Natural killer cell treated with Interleukin-12 subunit alpha and Interleukin-12 subunit beta and Interleukin-15 and Interleukin-18, amount 100 ng/mL, for 72 hours (primary cell): ENCODE measurements around the gene TCEAL7. TPM values are rescaled to one million over a fixed set of nuclear protein-coding genes. Genes with fewer than 3 reads are reported as not detected.
"Not testable (repeated sequence)": the region's sequence is repeated elsewhere in the genome, so short reads cannot be mapped to it uniquely, and the experiment has no call there.

Experiments used
- ATAC-seq, 2 donors: fragments of 150-1000 bp; cut with Tn5 transposase in 1 of 2; sonication (Bioruptor Pico), chemical (Tn5 transposase) in 1 of 2; 2 replicates each; pipeline ENCODE4 v1.10.0; 2021
- DNase-seq: peaks from one replicate; pipeline ENCODE4 v3.0.0; 2022; ENCODE audit warnings: low spot score
- H3K27ac Mint-ChIP-seq, 2 donors: 1 replicate in 1 of 2; 2 replicates in 1 of 2; pipeline ENCODE4 v1.8.0; 2022; ENCODE audit warnings: mixed read lengths in 2 of 2, mild to moderate bottlenecking in 1 of 2, moderate library complexity in 1 of 2
- H3K27me3 Mint-ChIP-seq, 2 donors: 1 replicate in 1 of 2; 2 replicates in 1 of 2; pipeline ENCODE4 v1.8.0; 2022; ENCODE audit warnings: mixed read lengths in 2 of 2
- H3K36me3 Mint-ChIP-seq: one replicate; pipeline ENCODE4 v1.8.0; 2022; ENCODE audit warnings: mixed read lengths
- H3K4me1 Mint-ChIP-seq, 2 donors: 1 replicate in 1 of 2; 2 replicates in 1 of 2; pipeline ENCODE4 v1.8.0; 2022; ENCODE audit warnings: low read depth in 2 of 2, mixed read lengths in 2 of 2, mild to moderate bottlenecking in 1 of 2
- H3K4me3 Mint-ChIP-seq: one replicate; pipeline ENCODE4 v1.8.0; 2022; ENCODE audit warnings: mixed read lengths
- H3K9me3 Mint-ChIP-seq: 2 replicates; pipeline ENCODE4 v1.8.0; 2022; ENCODE audit warnings: mixed read lengths
- total RNA-seq, 2 donors: library from RNA; stranded (reverse); gene quantifications; one replicate each; pipeline ENCODE4 v1.2.3, GENCODE V29; 2022

The TCEAL7 gene, protein sequence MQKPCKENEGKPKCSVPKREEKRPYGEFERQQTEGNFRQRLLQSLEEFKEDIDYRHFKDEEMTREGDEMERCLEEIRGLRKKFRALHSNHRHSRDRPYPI
- not detected for total RNA-seq

DNA sequence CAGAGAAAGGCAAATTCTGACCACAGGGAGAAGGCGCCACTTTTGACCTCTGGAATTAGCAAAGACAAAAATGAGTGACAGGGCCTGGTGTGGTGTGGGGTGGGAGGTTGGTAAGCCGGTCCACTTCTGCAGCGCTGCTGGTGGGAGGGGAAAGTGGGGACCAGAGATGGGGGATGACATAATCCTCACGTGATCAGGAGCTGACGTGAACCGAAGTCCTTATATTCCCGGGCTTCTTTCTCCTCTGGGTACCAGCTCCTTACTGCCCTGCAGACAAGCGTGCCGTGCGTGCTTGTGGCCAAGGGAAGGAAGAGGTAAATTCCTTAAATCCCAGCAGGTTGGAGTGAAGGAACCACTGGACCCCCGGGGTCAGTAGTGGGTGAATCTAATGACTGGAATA lies at the start of gene TCEAL7:
Gene TCEAL7, plus strand, starts transcription at position 249 of the 400 bp plus-strand sequence. CDS start 1,165 bp downstream, outside the sequence.
- DNase-seq, result no peak
- Mint-ChIP-seq H3K9me3 (no peaks in the 10 kb centered on the region), H3K27ac (no peak within 1 kb of the TSS), H3K4me3 (no peak within 1 kb of the TSS), H3K36me3 (no peaks in the 10 kb centered on the region), H3K4me1 (no peaks in the 10 kb centered on the region), H3K27me3 (peaks cover 19 to 37% of the 10 kb centered on the region in 2 donors)
- no peak for ATAC-seq

DNA sequence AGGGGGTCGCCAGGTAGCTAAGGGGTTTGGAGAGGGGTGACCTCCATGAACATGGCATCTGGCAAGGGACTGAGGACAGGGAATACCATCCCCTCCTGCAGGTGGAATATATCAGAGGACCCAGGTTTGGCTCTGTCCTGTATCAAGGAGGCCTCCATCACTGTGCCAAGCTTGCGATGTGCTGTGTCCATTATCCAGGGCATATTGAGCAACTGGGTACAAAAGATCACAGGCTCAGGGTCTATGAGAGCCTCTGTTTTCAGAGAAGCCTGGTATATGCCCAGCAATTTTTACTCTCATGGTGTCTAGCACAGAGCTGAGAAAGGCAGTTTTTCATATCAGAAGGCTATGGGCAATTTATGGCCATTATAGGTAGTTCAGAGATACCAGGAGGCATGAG lies 36.9 kb upstream of the TCEAL7 start:
- Mint-ChIP-seq H3K27me3 (peaks cover 21 to 23% of the 10 kb centered on the region in 2 donors), H3K4me1 (no peaks in the 10 kb centered on the region), H3K27ac (no peak overlapping the region), H3K9me3 (no peaks in the 10 kb centered on the region), H3K36me3 (no peaks in the 10 kb centered on the region), H3K4me3 (no peak overlapping the region)
- ATAC-seq (peak in 1 of 2 donors; percentile 15), DNase-seq (no peak)

DNA sequence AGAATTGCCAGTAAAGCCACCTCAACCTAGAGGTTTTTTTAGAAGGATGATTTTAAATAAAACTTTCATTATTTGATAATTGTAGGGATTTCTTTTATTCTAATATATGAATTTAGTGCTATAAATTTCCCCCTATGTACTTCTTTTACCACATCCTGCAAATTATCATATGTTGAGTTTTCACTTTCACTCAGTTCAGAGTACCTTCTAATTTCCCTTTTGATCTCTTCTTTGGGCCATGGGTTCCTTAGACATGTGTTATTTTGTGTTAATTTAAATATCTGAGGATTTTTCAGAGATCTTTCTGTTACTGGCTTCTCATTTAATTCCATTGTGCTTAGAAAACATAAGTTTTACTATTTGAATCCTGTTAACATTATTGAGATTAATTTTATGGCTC lies 25.3 kb upstream of the TCEAL7 start:
- H3K36me3 Mint-ChIP-seq, result no peaks in the 10 kb centered on the region
- no peak overlapping the region for H3K27ac Mint-ChIP-seq
- no peak overlapping the region for H3K4me3 Mint-ChIP-seq
- no peak for DNase-seq
- H3K4me1 Mint-ChIP-seq, result no peaks in the 10 kb centered on the region
- ATAC-seq, result no peak
- no peaks in the 10 kb centered on the region for H3K9me3 Mint-ChIP-seq
- H3K27me3 Mint-ChIP-seq, result peaks cover 0 to 17% of the 10 kb centered on the region in 2 donors

DNA sequence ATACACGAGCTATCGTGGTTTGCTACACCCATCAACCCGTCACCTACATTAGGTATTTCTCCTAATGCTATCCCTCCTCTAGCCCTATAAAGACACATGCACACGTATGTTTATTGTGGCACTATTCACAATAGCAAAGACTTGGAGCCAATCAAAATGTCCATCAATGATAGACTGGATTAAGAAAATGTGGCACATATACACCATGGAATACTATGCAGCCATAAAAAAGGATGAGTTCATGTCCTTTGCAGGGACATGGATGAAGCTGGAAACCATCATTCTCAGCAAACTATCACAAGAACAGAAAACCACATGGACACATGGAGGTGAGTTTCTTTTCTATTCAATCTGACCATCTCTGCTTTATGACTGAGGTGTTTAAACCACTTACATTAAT lies 24.4 kb upstream of the TCEAL7 start:
- not testable (repeated sequence) for H3K27ac Mint-ChIP-seq, H3K36me3 Mint-ChIP-seq, DNase-seq, ATAC-seq, H3K4me1 Mint-ChIP-seq, H3K4me3 Mint-ChIP-seq, H3K9me3 Mint-ChIP-seq
- H3K27me3 Mint-ChIP-seq, result peaks cover 0 to 19% of the 10 kb centered on the region in 2 donors

DNA sequence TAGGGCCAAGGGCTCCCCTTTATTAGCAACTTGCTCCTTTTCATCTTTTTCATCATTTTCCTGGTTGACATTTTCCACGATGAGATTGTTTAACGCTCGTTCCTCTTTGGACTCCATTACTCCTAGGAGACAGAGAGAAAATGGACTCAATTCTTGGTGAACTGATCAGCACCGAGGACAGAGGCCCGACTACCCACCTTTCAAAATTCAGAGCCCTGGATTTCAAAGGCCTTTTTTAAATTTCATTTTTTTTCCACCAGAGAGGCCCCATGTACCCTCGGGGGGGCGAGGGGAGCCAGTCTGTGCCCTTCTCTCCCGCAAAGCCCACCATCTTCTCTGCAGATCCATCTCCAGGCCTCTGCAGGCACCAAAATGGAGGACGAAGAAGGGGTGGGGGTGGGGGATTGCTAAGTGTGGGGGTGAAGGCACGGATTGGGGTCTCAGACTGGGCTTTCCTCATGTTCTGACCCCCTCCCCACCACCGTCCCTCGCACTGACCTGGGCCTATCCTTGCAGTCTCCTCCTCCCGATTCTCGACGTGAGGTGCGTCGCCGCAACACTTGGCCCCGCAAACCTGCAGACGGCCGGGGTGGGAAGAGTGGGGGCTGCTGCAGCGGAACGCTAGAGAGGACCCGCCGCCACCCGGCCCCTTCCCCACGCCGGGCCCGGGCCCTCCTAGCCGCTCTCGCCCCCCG lies 20.0 kb upstream of the TCEAL7 start:
- H3K27me3 Mint-ChIP-seq, result peaks cover 0 to 15% of the 10 kb centered on the region in 2 donors
- H3K4me1 Mint-ChIP-seq, result no peaks in the 10 kb centered on the region
- ATAC-seq (peak in 1 of 2 donors; percentile 16), DNase-seq (no peak)
- no peak overlapping the region for H3K27ac Mint-ChIP-seq
- no peak overlapping the region for H3K4me3 Mint-ChIP-seq
- no peaks in the 10 kb centered on the region for H3K9me3 Mint-ChIP-seq
- no peaks in the 10 kb centered on the region for H3K36me3 Mint-ChIP-seq

DNA sequence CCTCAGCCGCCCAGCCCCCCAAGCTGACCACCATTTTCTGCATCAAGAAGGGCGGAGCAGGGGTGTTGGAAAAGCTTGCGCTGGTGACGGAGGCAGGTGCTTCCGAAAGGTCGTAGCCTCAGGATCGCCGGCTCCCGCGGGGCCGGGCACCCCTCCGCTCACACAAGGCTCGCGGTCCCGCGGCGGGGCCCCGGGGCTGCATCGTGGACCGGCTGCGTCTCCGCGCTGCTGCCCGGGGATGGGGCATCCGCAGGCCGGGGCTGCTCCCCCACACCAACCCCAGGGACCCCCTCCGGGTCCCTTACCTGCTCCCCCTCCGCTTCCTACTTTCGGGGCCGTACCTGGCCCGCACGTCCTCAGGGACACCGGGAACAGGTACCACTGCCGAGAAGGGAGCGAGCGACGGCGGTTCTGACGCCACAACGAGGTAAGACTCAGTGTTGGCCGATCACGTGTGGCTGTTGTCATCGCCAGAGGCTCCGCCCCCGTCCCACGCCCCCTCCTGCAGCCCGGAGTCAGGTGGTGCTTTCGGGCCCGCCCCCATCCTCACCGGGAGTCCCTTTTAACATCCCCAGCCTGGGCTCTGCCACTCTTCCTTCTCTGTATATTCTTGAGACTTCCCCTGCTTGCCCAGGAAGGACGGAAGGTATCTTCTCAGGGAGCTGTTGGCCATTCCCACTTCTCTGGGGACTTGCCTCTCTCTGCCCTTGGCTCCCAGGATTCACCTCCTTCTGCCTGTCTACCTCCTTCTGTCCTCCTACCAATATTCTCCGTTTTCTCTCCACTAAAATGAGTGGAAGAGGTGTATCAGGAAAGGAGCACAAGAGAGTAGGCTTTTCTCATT lies 19.3 kb upstream of the TCEAL7 start, which contains the start of gene BEX2:
Gene BEX2, minus strand, starts transcription at position 436 of the 844 bp plus-strand sequence. CDS start 1,014 bp downstream, outside the sequence.
- Mint-ChIP-seq H3K36me3 (no peaks in the 10 kb centered on the region), H3K4me3 (peak within 1 kb of the TSS; percentile 74), H3K9me3 (no peaks in the 10 kb centered on the region), H3K27ac (no peak within 1 kb of the TSS), H3K4me1 (no peaks in the 10 kb centered on the region), H3K27me3 (peaks cover 0 to 15% of the 10 kb centered on the region in 2 donors)
- ATAC-seq (peak; percentile 96 to 97), DNase-seq (peak; percentile 82)

DNA sequence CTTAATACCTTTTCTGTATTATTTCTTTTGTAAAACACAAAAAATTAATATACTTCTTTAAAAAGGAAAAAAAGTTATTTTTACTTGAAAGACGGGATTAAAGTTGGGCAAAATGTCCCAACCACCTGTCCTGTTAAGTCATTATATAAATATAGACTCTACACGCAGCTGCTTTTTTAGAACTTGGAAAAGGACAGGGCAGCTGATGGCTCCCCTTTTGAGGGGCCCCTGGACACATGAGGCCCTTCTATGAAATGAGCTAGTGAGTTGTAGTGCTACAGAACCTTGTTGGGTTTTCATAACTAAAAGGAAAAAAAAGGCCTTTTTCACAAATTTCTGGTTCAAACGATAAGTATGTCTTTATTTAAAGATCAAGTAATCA lies 18.6 kb upstream of the TCEAL7 start:
- no peaks in the 10 kb centered on the region for H3K36me3 Mint-ChIP-seq
- DNase-seq (no peak), ATAC-seq (no peak)
- no peak overlapping the region for H3K27ac Mint-ChIP-seq
- H3K4me3 Mint-ChIP-seq, result peak overlapping the region; percentile 74
- H3K4me1 Mint-ChIP-seq, result no peaks in the 10 kb centered on the region
- peaks cover 0 to 15% of the 10 kb centered on the region in 2 donors for H3K27me3 Mint-ChIP-seq
- no peaks in the 10 kb centered on the region for H3K9me3 Mint-ChIP-seq

DNA sequence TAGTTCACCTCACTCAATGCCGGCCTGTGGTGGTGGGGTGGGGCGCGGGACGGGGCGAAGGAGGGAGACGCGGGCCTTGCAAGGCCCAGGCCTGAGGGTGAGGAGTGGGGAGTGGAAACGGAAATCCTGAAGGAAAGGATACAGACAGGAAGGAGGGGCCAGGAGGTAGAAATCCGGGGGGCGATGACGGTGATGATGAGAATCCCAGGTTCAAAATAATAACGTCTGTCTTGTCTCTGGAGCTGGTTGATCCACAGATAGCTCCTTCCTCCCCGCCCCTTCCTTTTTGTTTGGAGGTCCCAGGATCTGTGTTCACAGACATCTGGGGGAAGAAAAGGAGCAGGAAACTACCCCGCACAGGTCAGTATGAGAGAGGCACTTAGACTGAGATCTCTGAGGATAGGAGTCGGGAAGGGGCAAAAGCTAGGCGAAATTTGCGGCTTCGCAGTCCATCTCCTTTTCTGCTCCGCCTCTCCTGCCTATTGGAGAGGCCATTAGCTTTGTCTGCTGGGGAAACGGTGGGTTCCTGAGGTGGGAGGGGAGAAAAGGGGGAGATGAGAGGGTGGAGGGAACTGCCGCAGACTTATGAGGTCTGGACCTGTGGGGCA lies 746 bp downstream of the TCEAL7 start:
- no peaks in the 10 kb centered on the region for H3K4me1 Mint-ChIP-seq
- no peak for DNase-seq
- H3K4me3 Mint-ChIP-seq, result no peak overlapping the region
- H3K27ac Mint-ChIP-seq, result no peak overlapping the region
- ATAC-seq, result no peak
- H3K36me3 Mint-ChIP-seq, result no peaks in the 10 kb centered on the region
- H3K27me3 Mint-ChIP-seq, result peaks cover 19 to 37% of the 10 kb centered on the region in 2 donors
- no peaks in the 10 kb centered on the region for H3K9me3 Mint-ChIP-seq

DNA sequence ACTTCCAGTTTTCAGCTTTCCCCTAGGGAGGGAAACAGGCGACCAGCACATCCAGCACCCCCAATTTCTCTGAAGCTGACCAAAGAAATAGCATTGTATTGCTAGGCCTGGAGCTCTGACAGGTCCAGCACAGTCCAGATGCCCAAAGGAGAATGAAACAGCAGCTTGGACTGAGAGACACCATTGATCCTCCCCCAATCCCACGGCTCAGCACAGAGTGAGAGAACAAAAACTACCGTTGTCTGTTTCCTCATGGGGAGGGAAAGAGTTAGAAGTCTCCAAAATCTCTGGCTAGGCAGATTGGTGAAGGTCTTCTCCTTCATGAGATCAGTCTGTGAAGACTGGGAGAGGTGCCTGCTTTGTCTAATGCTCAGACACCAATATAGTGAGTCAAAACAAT lies 8.6 kb downstream of the TCEAL7 start:
- no peak for ATAC-seq
- H3K36me3 Mint-ChIP-seq, result no peaks in the 10 kb centered on the region
- no peaks in the 10 kb centered on the region for H3K9me3 Mint-ChIP-seq
- H3K4me1 Mint-ChIP-seq, result no peaks in the 10 kb centered on the region
- peaks cover 18 to 39% of the 10 kb centered on the region in 2 donors for H3K27me3 Mint-ChIP-seq
- no peak for DNase-seq
- no peak overlapping the region for H3K27ac Mint-ChIP-seq
- no peak overlapping the region for H3K4me3 Mint-ChIP-seq

DNA sequence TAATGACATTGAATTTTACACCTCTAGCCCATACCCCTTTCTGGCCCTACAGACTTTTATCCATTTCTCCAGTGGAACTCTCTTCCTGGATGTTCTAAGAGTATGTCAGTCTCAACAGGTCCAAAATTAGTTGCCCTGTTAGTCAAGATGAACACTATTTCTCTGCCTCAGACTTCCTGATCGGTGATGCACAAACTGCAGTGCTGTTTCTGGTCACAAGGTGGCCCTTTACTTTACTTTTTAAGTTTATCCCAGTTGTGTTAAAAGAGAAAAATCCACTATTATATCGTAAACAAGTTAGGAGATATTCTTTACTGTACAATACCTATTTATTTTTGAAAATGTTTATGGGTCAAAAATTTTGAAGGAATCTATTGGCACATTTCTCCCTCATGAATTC lies 13.1 kb downstream of the TCEAL7 start:
- Mint-ChIP-seq H3K36me3 (no peaks in the 10 kb centered on the region), H3K27ac (no peak overlapping the region), H3K9me3 (no peaks in the 10 kb centered on the region), H3K4me1 (no peaks in the 10 kb centered on the region), H3K27me3 (peaks cover 11 to 40% of the 10 kb centered on the region in 2 donors), H3K4me3 (no peak overlapping the region)
- no peak for DNase-seq
- no peak for ATAC-seq

DNA sequence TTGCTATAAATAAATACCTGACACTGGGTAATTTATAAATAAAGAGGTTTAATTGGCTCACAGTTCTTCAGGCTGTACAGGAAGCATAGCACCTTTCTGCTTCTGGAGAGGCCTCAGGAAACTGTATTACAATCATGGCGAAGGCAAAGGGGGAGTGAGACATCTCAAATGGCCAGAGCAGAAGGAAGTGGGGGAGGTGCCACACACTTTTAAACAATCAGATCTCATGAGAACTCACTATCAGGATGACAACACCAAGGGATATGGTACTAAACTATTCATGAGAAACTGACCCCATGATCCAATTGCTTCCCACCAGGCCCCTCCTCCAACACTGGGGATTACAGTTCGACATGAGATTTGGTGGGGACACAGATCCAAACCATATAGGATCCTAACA lies 14.6 kb downstream of the TCEAL7 start:
- Mint-ChIP-seq H3K4me1 (no peaks in the 10 kb centered on the region), H3K27me3 (peaks cover 11 to 45% of the 10 kb centered on the region in 2 donors), H3K4me3 (no peak overlapping the region), H3K27ac (no peak overlapping the region), H3K36me3 (no peaks in the 10 kb centered on the region), H3K9me3 (no peaks in the 10 kb centered on the region)
- ATAC-seq (no peak), DNase-seq (no peak)

DNA sequence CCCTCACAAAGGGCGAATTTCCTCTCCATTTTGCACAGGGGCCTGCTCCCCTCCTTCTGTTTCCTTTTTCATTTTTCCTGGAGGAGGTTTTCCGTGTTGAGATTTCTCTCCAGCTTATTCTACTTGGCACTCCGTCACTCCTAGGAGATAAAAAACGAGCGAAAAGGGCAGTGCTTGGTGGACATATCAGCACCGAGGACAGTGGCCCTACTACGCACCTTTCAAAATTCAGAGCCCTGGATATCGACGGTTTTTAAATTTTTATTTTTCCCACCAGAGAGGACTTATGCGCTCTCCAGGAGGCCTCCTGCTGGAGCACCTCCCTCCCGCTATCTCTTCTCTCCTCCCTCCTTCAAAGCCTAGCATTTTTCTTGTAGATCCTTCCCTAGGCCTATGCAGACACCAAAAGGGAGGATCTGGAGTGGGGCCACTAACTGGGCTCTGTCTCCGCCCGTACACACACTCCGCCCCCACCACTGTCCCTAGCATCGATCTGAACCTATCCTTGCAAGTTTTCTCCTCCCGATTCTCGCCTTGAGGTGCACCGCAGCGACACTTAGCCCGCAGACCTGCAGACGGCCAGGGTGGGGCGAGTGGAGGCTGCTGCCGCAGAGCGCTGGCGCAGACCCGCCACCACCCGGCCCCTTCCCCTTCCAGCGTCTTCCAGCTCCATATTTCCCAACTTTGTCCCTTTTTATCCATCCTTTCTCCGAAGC lies 17.8 kb downstream of the TCEAL7 start:
- H3K9me3 Mint-ChIP-seq, result no peaks in the 10 kb centered on the region
- H3K4me3 Mint-ChIP-seq, result no peak overlapping the region
- no peaks in the 10 kb centered on the region for H3K36me3 Mint-ChIP-seq
- H3K4me1 Mint-ChIP-seq, result no peaks in the 10 kb centered on the region
- peaks cover 0 to 35% of the 10 kb centered on the region in 2 donors for H3K27me3 Mint-ChIP-seq
- ATAC-seq (peak in 1 of 2 donors; percentile 57), DNase-seq (no peak)
- no peak overlapping the region for H3K27ac Mint-ChIP-seq

DNA sequence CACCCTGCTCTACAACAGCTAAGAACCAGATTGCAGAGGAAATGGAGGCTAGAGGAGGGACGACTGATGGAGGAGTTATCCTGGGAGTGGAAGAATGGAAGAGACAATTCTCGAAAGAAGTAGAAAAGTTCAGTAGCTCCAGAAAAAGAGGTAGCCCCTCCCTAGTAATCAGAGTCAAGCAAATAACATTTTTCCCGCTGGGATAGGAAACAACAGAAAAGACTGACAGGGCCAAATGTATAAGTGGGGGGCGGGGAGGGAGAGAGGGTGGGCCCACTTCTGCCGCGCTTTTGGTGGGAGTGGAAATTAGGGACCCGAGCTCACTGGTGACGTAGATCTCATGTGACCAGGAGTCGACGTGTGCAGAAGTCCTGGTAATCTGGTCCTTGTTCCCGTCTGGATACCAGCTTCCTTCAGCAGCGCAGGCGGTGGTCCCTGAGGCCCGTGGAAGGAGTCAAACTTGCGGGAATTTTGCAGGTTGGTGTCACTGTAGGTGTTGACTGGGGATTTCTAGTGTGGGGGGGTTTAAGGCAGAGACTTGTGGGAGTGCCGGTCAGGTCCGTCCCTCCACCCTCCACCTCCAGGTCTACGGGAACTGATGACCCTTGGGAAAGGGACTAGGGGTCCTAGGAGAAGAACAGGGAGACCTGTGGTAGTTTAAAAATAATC lies 26.2 kb downstream of the TCEAL7 start, which contains the start of gene TCEAL9:
Gene TCEAL9, plus strand, starts transcription at position 377 of the 669 bp plus-strand sequence. CDS start 1,179 bp downstream, outside the sequence.
- DNase-seq, result no peak
- Mint-ChIP-seq H3K4me1 (peaks cover 6 to 7% of the 10 kb centered on the region in 2 donors), H3K9me3 (no peaks in the 10 kb centered on the region), H3K27me3 (peaks cover 8 to 24% of the 10 kb centered on the region in 2 donors), H3K36me3 (no peaks in the 10 kb centered on the region), H3K27ac (peak within 1 kb of the TSS in 1 of 2 donors; percentile 64), H3K4me3 (peak within 1 kb of the TSS; percentile 72)
- ATAC-seq, result no peak
